Measurements from ENCODE around the gene UBE2H.
A peak's percentile ranks its signal among the peaks of the same experiment; 100 is the strongest.
"Not testable (repeated sequence)": the region's sequence is repeated elsewhere in the genome, so short reads cannot be mapped to it uniquely, and the experiment has no call there.

The UBE2H gene

DNA sequence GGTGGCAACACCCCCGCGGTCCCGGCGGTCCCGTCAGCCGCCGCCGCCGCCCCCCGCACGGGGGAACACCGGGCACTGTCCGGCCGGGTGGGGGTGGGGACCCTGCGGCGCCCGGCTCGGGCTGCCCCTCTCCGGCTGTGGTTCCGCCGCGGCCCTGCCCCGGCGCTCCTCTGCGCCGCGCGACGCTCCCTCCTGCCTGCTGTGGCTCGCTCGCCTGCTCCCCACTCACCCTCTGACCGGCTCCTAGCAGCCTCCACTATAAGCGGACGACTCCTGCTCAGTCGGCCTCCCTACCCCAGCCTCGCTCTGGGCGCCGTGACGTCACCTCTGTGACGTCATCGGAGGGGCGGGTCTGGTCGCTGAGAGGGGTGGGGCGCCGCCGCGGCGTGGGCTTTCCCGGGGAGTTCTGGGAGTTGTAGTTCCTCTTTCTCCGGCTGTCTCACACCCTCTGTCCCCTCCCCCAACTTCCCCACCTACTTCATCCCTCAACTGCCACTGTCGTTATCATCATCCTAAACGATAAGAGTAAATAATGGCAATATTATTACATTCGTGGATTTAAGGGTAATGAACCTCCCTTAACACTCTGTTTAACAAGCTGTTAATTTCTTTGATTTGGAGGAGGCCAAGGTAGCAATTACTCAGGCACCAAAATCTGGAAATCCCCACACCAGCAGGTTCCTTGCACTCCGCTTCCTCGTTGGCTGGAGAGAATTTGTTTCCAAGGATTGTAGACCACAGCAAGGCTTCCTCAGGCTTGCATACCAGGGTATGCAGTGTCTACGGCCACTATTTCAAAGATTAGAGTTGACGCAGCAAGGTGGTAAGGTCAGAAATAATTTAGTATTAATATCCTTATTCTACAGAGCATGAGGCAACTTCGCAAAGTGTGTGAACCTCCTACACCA is at the start of gene UBE2H:
TSS of gene UBE2H (minus strand) at position 308 of the 908 bp plus-strand sequence. CDS start 405 bp downstream, outside the sequence.
- DNase-seq (ENCODE audit: low spot score) = peak; percentile 96

DNA sequence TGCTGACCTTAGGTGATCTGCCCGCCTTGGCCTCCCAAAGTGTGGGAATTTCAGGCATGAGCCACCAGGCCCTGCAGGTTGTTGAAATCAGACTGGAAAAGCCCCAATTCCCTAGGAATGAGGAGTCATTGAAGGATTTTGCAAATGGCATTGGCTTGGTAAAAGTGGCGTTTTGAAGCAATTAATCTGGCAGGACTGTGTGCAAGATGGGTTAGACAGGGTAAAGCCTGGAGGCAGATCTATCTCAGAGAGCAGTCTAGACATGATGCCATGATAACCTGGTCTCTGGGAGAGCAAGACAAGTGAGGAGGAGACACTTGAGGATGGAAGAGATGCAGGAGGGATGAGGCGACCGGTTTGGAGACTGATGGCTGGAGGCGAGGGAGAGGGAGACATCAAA is 45.7 kb upstream of the UBE2H start:
- no peak for DNase-seq (ENCODE audit: low spot score)

DNA sequence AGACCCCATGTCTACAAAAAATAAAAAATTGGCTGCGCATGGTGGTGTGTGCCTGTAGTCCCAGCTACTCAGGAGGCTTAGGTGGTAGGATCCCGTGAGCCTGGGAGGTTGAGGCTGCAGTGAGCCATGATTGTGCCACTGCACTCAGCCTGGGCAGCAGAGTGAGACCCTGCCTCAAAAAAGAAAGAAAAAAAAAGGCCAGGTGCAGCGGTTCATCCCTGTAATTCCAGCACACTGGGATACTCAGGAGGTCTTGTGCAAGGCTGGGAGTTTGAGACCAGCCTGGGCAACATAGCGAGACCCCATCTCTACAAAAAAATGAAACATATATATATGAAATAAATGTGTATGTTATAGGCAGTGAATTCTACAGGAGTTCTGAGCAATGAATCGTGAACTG is 44.5 kb upstream of the UBE2H start:
- DNase-seq (ENCODE audit: low spot score) = no peak

DNA sequence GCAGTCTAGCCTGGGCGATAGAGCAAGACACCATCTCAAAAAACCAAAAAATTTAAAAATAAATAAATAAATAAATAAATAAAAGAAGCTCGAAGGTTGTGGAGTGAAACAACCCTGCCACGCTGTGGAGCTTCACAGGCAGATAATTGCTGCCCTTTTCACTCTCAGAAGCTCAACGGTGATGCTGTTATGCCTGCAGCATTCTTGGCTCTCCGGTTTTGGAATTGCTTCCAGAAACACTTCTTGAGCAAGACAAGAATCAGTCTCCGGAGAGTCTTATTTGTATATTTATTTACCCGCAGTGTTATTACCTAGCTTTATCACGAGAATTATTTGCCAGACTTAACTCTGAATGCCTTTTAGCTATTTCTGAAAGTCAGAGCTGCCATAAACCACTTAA is 40.5 kb upstream of the UBE2H start:
- no peak for DNase-seq (ENCODE audit: low spot score)

DNA sequence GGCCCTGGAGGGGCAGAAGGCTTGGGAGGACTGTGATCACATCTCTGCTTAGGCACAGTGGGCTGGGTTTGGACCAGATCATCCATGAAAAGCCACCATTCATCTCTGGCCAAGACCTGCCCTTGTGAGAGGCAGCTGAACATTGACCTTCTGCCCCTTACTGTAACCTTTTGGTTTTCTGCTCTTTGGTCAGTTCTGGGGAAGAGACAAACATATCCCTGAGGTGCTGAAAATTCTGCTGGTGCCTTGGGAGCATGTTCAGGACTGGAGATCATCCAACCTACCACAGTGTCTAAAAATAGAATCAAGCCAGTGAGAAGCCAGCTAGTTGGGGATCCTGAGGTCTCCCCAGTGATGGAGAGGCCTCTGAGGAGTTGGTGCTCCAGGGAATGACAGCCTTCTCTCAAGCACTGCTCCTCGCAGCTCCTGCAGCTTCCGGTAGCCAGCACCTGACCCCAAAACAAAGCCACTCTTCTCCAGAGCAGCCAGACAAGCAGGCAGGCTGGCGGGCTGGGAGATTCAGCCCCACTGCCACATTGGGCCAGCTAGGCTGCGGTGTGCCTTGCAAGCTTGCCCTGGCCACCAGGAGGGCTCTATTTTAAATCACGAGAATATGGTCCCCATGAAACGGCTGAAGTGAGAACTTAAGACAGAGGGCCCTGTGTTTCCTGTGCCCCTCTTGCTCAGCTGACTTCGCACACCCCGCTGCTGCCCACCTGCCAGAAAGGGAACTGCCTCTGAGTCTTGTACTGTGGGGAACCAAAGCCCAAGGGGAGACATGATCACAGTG is 37.8 kb upstream of the UBE2H start:
- DNase-seq (ENCODE audit: low spot score) = no peak

DNA sequence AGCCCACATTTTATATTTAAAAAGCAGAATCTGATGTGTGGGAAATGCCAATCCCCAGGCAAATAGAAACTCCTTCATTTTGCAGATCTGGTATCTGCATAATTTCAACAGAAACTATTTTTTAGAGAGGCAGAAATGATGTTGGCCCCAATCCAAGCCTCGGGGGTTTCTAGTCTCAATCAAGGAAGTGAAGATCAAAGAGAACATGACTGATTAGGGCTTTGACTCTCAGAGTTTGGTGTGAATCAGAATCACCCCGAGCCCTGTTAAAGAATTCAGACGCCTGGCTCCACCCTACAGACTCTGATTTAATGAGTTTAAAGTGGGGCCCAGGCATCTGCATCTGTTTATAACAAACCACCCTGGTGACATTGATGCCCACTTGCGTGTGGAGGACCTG is 36.7 kb upstream of the UBE2H start:
- no peak for DNase-seq (ENCODE audit: low spot score)

DNA sequence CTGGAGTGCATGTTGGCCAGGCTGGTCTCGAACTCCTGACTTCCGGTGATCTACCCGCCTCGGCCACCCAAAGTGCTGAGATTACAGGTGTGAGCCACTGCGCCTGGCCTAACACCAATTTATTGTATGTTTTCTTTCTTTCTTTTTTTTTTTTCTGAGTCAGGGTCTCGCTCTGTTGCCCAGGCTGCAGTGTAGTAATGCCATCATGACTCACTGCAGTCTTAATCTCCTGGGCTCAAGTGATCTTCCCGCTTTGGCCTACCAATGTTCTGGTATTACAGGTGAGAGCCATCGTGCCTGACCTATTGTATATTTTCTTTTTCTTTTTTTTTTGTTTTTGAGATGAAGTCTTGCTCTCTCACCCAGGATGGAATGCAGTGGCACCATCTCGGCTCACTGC is 33.8 kb upstream of the UBE2H start:
- no peak for DNase-seq (ENCODE audit: low spot score)

DNA sequence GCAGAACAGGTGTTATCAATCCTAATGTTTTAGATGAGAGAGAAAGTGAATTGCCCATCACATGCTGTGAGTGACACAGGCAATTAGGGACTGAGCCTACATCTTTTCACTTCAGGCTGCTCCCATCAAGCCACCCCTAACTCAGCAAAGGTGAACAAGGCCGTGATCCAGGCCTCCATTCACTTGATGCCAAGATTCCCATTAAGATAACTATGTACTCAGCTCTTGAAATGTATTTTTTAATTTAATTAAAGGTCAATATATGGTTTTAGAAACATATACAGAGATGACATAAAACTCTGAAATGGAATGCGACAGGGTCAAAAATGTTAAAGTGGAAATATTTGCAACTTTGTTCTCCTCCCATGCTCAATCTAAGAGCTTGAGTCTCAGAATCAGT is 27.9 kb upstream of the UBE2H start:
- DNase-seq (ENCODE audit: low spot score) = no peak

DNA sequence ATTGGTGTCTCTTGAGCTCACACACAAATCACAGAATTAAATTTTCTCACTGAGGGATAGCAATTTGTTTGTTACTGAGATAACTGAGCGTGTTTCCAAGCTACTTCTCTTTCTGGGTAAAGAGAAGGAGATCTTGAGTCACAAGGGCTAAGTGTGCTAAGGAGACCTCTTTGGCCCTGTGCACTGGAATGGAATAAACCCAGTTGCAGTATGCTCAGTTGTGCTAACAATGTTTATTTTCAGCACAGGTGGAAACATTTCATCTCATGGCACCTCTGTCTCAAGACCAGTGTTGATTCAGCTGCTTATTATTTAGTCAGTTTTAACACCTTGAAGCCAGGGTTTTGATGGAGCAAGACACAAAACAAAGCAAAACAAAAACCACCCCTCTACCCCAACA is 22.5 kb upstream of the UBE2H start:
- no peak for DNase-seq (ENCODE audit: low spot score)

DNA sequence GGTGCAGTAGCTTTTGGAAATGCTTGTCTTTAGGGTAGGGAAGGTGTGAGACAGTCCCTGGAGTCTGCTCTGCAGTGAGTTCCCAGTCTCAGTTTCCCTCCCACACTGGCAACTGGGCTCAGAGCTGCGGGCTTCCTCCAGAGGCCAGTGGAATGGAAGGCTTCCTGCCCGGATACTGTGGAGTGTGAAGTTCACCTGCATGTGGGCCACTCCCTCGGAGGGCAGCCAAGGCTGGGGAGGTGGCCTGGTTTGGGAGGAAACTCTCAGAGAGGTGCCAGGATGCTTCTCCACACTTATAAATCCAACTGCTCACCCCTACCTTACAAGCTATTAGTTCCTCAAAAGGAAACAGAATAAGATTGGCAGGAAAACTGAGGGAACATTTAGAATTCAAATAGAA is 18.1 kb upstream of the UBE2H start:
- no peak for DNase-seq (ENCODE audit: low spot score)

DNA sequence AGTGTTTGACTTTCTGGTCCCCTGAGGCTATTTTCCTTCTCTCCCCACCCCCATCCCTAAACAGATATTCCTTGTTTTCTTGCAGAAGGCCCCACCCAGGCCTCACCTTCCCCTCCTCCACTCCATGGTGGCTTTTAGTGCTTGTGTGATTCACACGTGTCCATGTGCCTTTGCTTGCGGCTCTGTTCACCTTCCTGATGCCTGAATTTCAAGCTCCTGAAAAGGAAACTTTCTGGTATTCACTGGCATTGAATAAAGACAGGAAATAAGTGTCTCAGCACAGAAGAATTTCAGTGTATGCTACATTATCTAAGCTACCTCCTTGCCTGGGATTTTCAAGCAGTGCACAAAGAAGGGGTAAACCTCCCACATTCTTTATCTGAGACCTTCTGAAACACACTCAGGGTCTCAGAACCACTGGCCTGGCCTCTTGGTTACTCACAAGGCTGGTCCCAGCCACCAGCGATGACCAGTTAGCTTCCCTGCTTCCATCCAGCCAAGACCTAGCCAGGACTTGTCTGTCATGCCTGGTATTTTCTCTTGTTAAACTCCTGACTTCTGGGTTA is 17.2 kb upstream of the UBE2H start:
- DNase-seq (ENCODE audit: low spot score) = no peak

DNA sequence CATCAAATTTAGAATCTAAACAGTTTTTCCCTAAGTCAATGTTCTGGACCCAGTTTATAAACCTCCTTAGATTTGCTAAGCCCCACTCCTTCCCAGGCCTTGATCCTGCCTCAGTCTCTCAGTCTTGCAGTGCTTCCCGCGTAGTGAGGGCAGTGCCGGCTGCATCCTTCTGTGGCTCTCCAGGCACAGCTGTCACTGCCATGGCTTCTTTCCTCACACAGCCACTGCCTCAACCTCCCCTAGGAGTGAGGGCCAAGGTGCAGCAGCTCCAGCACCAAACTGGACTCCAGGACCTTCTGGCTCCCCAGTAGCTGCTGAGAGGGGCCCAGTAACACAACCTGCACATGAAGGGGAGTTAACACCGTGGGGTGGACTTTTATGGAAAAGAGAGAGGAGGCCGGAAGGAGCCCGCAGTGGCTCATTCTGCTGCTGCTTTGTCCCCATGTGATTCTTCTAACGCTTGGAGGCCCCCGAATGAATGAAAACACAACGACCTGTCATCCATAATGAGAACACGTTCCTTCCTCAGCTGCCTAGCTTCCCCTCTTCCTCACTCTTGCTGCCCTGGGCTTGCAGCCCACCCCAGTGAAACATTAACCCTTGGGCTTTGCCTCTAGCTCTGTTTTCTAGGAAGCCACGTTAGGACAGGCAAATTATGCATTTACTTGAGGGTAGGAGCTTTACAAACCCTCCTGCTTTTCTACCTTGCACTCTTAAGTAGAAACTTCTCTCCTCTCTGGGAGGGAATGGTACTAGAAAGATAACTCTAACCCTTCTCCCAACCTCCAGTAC is 16.0 kb upstream of the UBE2H start:
- DNase-seq (ENCODE audit: low spot score) = no peak

DNA sequence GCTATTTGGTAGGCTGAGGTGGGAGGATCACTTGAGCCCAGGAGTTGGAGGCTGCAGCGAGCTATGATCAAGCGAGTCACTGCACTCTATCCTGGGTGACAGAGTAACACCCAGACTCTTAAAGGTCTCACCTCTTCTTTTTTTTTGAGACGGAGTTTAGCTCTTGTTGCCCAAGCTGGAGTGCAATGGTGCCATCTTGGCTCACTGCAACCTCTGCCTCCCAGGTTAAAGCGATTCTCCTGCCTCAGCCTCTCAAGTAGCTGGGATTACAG is 7.4 kb upstream of the UBE2H start:
- DNase-seq (ENCODE audit: low spot score) = not testable (repeated sequence)

DNA sequence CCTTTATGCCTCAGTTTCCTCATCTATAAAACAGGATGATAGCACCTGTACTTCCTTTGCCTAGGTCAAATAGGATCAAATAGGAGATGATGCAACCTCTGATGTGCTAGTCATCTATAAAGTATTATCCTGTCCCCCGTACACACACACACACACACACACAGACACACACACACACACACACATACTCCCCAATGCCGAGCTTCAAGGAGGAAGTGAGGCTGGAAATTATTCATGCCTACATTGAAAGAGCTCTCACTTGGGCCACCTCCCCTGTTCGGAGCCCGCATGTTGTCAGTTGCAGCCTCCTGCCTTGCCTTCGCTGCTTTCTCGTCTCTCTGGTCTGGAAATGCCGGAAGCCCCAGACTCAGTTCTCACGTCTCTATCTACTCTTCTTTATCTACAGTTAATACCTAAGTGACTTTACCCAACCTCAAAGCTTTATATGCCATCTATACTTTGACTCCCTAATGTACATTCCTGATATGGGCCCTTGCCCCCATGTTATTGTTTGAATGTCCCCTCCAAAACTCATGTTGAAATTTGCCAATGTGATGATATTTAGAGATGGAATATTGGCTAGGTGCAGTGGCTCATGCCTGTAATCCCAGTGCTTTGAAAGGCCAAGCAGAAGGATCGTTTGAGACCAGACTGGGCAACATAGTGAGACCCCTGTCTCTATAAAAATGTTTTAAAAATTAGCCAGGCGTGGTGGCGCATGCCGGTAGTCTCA is 6.9 kb upstream of the UBE2H start:
- DNase-seq (ENCODE audit: low spot score) = no peak

DNA sequence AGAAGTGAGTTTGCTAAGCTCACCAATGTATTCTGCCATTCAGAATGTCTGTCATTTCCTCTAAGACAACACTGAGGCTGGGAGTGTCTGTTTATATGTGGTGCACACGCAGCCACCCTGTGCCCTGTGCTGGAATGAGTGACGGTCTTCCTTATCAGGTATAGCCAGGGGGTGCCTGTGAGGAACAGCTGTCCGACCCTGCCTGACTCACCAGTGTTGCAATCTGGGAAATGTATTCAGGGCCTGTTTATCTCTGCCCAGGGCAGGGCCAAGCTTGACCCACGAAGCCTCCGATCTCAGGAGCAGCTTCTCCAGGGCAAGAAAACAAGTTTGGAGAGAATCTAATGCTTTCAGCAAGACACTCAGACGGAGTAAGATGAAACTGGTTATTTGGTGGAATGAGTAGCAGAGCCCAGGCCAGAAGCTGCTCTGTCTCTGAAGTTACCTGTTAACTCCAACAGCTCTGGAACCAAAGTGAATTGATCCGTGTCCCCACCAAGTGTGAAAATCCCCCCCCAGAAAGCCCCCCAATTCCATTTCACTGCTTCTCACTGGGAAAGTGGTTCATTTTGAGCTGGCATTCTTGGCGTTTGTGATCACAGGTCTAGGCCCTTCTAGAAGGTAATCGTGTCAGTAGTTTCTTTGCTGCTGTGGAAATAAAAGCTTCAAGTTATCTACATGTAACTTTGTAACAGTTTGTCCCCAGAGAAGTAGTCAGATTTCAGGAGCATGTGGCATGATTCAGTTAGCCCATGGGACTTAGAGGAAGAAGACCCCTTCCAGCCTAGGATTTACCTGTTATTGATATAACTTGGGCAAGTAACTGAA is 6.1 kb upstream of the UBE2H start:
- DNase-seq (ENCODE audit: low spot score) = no peak

DNA sequence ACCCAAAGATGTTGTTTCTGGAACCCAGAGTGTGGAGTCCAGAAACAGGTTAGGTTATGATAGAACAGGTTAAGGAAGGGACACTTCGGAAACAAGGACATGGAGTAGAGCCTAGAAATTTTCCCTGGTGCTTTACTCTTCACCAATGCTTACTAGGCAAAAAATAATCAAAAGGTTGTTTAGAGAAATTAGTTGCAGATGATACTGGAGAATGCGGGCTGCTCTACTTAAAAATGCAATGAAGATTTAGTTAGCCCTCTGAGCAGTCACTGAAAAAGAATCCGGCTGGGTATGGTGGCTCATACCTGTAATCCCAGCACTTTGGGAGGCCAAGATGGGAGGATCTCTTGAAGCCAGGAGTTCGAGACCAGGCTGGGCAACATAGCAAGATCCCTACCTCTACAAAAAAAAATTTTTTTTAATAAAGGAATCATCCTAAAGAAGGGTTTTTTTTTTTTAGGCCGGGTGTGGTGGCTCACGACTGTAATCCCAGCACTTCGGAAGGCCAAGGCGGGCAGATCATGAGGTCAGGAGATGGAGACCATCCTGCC is 3.3 kb upstream of the UBE2H start:
- DNase-seq (ENCODE audit: low spot score) = no peak

DNA sequence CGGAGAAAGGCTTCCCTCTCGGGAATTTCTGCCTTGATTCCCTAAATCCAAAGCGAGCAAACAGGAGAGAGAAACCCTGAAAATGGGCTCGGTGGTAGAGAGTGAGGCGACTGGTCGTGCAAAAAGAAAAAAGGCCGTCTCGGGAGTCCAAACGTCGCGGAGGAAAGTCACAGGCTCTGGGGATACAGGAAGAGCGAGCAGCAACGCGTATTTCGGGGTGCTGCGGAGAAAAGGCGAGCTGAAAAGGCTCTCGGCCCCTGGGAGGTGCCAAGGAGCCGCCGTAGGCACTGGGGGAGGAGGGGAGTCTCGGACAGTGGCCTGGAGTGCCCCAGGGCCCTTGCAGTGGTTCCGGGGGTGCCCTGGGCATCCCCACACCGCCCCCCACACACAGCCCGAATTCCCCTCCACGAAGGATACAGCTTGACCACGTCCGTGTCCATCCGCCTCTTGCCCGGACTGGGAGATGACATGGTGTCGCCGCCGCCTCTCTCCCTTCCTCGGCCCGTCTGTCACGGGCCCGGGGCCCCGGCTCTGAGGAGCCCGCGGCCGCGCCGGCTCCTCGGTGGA is 591 bp downstream of the UBE2H start:
- peak; percentile 74 for DNase-seq (ENCODE audit: low spot score)

DNA sequence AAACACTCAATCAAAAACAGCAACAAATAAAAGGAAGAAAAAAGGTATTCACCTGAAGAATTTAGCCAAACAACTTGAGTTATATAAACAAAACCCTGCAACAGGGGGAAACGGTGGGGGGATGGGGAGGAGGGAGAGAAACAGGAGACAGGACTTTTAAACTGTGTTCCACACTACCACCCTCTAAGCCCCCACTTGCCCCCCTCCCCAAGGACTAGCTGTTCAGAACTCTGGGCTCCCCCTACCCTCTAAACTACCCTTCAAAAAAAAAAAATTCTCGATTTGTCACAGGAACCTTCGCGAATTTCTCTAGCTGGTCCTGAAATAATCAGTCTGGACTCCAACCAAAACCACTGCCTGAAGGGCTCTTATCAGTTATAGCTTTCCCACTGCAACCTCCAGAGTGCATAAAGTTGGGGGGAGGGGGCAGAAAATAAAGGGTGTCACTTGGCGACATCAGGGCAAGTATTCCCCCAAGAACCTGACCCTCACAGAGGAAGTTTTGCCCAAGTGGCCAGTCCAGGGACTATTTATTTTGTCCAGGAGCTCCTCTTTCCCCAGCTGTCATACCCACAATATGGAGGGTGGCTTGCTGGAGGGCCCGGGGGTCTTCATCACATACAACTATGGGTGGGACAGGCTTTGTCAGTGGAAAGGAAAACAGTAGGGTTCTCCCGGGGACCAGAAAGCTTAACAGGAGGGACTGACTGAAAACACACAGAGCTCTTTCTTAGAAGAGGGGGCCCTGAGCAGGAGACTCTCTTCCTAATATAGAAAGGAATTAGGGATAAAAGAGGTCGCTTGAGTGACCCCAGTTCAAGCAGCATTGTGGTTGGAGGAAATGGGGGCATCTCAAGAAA is 1.3 kb downstream of the UBE2H start:
- no peak for DNase-seq (ENCODE audit: low spot score)

DNA sequence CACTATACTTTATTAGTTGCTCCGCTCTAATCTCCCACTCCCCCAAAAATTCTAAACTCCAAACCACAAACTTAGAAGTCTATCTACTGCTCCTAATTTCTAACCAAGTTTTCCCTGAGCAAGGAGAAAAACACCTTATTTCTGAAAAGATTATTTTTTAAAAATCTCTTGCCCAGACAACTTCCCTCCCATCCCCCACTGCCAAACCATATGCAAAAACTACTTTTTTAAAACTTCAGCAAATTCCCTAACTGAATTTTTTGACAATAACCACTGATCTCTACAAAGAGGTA is 1.9 kb downstream of the UBE2H start:
- no peak for DNase-seq (ENCODE audit: low spot score)

All from left forelimb (tissue), 1 donor.